ENCODE data around the gene LRCH4. TPM values are rescaled to one million over a fixed set of nuclear protein-coding genes. Genes with fewer than 3 reads are reported as not detected.

Gene LRCH4
- total and polyA plus RNA-seq, 9 of the 15 experiments (the other 6 are each of a cell fraction or from before 2014, with no cell fraction given), result 0.06 to 63.3 (median 15.0) TPM

DNA sequence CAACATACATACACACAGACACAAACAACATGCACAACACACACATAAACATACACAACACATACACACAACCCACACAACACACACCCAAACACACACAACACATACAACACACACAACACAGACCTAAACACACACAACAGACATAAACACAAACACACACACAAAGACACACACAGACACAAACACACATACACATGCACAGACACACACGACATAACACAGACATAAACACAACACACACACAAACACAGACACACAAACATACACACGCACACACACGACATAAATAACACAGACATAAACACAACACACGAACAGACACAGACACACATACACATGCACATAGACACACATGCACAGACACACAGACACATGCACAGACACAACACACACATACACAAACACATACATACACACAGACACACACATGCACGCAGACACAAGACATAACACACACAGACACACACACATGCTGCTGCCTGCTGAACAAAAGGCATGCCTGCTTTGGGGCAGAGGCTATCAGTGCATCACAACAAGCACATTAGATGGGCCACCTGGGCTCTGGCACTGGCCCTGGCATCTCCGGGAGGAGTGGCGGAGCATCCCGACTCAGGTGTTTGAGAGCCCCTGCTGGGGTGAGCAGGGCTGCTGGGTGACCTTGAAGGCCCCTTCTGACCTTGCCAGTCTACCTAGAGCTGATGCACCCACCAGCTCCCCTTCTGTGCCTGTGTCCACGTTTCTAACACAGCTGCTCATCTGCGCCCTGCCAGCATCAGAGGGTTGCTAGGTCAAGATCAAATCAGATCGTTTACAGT, 5.3 kb downstream of the LRCH4 start (continued):
- TF ChIP-seq PATZ1 (CRISPR knock-in tag; IDR thresholded peaks at IDR 0.05; ENCODE audit: borderline replicate concordance), result no peak
- TF ChIP-seq, protein P1, sequence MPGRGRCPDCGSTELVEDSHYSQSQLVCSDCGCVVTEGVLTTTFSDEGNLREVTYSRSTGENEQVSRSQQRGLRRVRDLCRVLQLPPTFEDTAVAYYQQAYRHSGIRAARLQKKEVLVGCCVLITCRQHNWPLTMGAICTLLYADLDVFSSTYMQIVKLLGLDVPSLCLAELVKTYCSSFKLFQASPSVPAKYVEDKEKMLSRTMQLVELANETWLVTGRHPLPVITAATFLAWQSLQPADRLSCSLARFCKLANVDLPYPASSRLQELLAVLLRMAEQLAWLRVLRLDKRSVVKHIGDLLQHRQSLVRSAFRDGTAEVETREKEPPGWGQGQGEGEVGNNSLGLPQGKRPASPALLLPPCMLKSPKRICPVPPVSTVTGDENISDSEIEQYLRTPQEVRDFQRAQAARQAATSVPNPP (IDR thresholded peaks at IDR 0.05; ENCODE audit: borderline replicate concordance, insufficient read depth, insufficient read length), result no peak
- TF ChIP-seq MYBL2 (IDR thresholded peaks at IDR 0.05; ENCODE audit: low read depth), result peak; percentile 53; the same call in 1 of the 2 replicates
- TF ChIP-seq MYBL2 (CRISPR knock-in tag; IDR thresholded peaks at IDR 0.05; ENCODE audit: borderline replicate concordance), result no peak
- TF ChIP-seq NCOA4 (IDR thresholded peaks at IDR 0.05; ENCODE audit: partially characterized antibody), result peak; percentile 86
- TF ChIP-seq BCLAF1 (IDR thresholded peaks at IDR 0.05; ENCODE audit: borderline replicate concordance in 1 of 2, control insufficient read depth in 1 of 2, low read depth in 2 of 2, low read length in 1 of 2), result peak in 1 of 2 experiments; percentile 63; a peak in 1 of 4 replicates
- TF ChIP-seq PURB (CRISPR knock-in tag; IDR thresholded peaks at IDR 0.05; ENCODE audit: low read depth), result no peak
- 0 out of 2 replicates have a peak, but pooled peaks have one; percentile 23 for TF ChIP-seq ZSCAN29 (IDR thresholded peaks at IDR 0.05)
- peak; percentile 54 for TF ChIP-seq ARHGAP35 (IDR thresholded peaks at IDR 0.05; ENCODE audit: partially characterized antibody)
- TF ChIP-seq, protein P2, sequence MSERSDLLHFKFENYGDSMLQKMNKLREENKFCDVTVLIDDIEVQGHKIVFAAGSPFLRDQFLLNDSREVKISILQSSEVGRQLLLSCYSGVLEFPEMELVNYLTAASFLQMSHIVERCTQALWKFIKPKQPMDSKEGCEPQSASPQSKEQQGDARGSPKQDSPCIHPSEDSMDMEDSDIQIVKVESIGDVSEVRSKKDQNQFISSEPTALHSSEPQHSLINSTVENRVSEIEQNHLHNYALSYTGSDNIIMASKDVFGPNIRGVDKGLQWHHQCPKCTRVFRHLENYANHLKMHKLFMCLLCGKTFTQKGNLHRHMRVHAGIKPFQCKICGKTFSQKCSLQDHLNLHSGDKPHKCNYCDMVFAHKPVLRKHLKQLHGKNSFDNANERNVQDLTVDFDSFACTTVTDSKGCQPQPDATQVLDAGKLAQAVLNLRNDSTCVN (CRISPR knock-in tag; IDR thresholded peaks at IDR 0.05), result peak; percentile 84
- TF ChIP-seq, protein P3, sequence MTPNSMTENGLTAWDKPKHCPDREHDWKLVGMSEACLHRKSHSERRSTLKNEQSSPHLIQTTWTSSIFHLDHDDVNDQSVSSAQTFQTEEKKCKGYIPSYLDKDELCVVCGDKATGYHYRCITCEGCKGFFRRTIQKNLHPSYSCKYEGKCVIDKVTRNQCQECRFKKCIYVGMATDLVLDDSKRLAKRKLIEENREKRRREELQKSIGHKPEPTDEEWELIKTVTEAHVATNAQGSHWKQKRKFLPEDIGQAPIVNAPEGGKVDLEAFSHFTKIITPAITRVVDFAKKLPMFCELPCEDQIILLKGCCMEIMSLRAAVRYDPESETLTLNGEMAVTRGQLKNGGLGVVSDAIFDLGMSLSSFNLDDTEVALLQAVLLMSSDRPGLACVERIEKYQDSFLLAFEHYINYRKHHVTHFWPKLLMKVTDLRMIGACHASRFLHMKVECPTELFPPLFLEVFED (CRISPR knock-in tag; conservative IDR thresholded peaks at IDR 0.05), result peak; percentile 85; the same call in 1 of the 2 replicates
- peak; percentile 32 for TF ChIP-seq ASH1L (IDR thresholded peaks at IDR 0.05; ENCODE audit: borderline replicate concordance, low read depth, partially characterized antibody)

Measured in K562 (cell line).